ENCODE measurements around the gene PHYHIPL.
"Not testable (repeated sequence)": the region's sequence is repeated elsewhere in the genome, so short reads cannot be mapped to it uniquely, and the experiment has no call there.

The PHYHIPL gene

GRCh38 chr10:59212301-59212798, 35.9 kb downstream of the PHYHIPL start:
- DNase-seq, result no peak

- DNase-seq, result no peak
Observed at GRCh38 chr10:59214160-59214559, 37.7 kb downstream of the PHYHIPL start.

DNA sequence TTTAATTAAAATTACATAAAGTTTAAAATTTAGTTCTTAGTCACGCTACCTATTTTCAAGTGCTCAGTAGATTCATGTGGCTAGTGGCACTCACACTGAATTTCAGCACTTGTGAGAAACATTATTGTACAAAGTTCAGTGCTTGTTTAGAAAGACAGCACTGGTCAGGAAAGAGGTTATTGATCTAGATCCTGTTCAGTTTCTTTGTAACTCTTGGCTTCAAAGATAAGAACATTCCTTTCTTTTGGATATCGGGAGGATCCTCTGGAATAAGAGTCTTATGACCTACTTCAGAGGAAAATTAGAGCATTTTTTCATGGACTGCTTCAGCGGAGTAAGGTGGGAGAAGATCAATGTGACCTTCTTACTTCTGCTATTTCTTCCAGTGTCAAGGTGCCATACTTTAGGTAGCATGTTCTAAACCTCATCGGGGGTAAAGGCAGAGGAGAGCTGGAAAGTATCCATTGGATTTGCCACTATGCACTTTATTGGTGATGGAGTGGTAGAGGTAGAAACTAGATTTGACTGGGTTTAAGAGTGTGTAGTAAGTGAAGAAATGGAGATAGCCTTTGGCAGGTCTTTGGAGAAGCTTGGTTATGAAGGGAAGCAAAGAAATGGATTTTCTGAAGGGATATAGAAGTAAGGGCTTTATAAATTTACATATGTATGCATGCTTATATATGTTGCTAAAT, 39.9 kb downstream of the PHYHIPL start:
- DNase-seq, result no peak

GRCh38 chr10:59222788-59223187, 46.3 kb downstream of the PHYHIPL start:
- no peak for DNase-seq

DNA sequence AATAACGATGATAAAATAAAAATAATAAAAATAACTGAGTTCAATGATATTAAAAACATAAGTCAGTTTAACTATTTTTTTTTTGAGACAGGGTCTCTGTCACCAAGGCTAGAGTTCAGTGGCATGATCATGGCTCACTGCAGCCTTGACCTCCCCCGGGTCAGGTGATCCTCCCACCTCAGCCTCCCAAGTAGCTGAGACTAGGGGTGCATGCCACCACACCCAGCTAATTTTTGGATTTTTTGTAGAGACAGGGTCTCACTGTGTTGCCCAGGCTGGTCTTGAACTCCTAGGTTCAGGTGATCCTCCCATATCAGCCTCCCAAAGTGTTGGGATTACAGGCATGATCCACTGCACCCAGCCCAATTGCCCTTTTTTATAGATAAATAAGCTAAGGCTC, 47.2 kb downstream of the PHYHIPL start:
- not testable (repeated sequence) for DNase-seq

GRCh38 chr10:59225211-59225610, 48.8 kb downstream of the PHYHIPL start:
- no peak for DNase-seq

DNA sequence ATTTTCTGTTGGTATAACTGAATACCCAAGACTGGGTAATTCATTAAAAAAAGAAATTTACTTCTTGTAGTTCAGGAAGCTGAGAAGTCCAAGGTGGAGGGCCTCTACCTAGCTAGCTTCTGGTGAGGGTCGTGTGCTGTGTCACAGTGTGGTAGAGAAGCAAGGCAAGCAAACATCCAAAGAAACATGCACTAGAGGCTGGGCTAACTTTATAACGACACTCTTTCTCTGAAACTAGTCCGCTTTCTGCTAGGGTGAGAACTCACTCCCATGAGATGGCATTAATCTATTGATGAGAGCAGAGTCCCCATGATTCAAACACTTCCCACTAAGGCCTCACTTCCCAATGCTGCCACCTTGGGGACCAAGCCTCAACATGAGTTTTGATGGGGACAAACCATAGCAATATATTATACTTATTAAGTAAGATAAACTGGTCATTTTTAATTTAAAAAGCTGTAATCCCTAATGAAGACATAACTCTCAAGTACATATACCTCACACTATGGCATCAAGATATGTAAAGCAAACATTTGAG, 50.8 kb downstream of the PHYHIPL start:
- DNase-seq, result no peak

DNA sequence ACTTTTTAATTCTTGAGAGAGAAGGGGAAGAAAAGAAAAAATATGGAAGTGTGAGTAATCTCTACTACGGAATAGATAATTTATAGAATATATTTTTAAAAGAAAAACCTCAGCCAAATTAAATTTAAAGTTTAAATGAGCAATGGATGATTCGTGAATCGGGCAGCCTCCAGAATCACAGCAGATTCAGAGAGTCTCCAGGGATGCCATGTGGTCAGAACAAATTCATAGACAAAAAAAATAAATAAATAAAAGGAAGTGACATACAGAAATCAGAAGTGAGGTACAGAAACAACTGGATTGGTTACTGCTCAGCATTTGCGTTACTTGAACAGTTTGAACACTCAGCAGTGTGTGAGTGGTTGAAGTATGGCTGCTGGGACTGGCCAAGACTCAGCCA, 53.0 kb downstream of the PHYHIPL start:
- no peak for DNase-seq

- DNase-seq, result no peak
Observed at GRCh38 chr10:59234194-59234593, 57.8 kb downstream of the PHYHIPL start.

- DNase-seq, result peak; percentile 11
Observed at GRCh38 chr10:59234816-59235429, 58.5 kb downstream of the PHYHIPL start.

- no peak for DNase-seq
Observed at GRCh38 chr10:59236064-59236697, 59.7 kb downstream of the PHYHIPL start.

DNA sequence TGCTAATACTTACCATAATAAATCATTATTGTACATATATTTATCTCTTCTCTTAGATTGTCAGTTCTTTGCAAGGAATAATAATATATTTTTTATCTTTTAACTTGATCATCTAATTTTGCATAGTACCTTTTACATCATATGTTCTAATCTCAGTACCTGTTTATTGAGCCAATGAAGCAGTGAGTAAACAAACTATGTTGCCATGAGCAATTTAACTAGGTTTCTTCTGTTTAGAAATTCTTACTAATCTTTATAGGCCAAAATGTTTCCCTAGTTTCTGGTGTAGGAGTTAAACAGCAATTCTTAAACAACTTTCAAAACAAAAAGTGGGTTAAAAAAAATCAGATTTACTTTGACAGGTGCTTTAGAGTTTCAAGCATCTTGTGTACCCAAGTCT, 61.3 kb downstream of the PHYHIPL start:
- DNase-seq, result no peak

- DNase-seq, result not testable (repeated sequence)
Observed at GRCh38 chr10:59239108-59239507, 62.7 kb downstream of the PHYHIPL start.

- peak; percentile 26 for DNase-seq
Observed at GRCh38 chr10:59240582-59241183, 64.2 kb downstream of the PHYHIPL start.

DNA sequence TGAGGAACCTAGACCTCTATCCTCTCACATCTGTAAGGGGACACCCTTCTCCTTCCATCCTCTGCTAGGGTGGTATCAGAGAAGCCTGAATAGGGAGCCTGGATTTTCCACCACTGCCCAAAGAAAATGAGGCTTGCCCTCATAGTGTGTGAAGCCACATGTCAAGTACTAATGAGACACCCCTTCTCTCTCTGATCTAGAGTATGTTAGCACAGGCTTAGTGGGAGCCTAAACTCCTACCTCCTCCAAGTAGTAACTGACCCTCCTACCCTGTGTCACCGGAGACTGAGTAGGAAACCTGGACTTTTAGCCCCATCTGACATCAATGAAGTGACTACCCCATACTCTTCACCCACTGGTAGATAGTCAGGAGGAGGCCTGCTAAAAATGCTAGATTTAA, 65.6 kb downstream of the PHYHIPL start:
- DNase-seq, result no peak

- DNase-seq, result no peak
Observed at GRCh38 chr10:59242991-59243390, 66.5 kb downstream of the PHYHIPL start.

GRCh38 chr10:59243611-59244195, 67.3 kb downstream of the PHYHIPL start:
- DNase-seq, result no peak

DNA sequence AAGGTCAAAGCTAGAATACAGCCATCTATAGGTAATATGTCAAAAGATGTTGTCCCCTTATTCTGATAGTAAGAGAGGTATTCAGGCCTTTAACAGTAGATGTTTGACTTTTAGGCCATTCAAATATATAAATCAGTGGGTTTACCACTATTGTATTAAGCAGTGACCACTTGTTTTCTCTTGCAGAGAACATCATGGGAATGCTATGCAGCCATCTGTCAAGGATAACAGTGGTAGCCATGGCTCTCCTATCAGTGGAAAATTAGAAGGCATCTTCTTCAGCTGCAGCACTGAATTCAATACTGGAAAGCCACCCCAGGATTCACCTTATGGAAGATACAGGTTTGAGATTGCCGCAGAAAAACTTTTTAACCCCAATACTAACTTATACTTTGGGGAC, 68.4 kb downstream of the PHYHIPL start:
- DNase-seq, result no peak

GRCh38 chr10:59245686-59246085, 69.2 kb downstream of the PHYHIPL start:
- DNase-seq, result no peak

GRCh38 chr10:59252491-59252890, 76.0 kb downstream of the PHYHIPL start:
- no peak for DNase-seq

- DNase-seq, result no peak
Observed at GRCh38 chr10:59255463-59255862, 79.0 kb downstream of the PHYHIPL start.

DNA sequence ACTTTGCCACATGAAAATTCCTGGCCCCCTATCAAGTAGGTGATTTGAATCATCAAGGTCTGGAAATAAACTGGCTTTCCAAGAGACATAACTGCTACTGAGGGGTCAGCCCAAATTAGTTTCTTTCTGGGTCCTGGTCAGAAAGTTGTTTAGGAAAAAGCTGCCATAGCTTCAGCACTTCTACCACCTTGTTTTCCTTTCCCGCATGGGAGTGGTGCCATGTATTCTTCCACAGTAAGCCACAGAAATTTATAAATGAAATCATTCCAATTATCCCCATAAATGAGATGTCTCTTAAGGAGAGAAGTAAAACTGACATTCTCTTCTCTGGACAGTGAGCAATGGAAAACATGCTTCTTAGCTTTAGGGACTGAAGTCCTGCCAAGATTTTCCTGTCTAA, 80.8 kb downstream of the PHYHIPL start:
- no peak for DNase-seq

DNA sequence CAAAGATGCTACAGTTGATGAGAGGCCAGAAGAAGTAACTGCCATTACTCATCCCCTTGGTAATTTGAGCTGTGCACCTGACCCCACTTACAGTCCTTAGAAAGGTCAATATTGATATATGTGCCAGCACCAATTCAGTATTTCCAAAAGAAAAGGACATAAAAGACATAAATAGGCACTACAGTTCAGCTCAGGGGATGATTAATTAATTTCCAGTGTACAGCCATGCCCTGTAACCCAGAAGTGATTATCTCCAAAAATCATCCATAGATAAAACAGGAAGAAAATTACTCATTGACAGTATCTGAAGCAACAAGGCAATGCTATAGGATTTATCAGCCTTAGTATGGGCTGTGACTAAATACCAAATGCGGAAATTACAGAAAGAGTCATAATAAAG, 82.4 kb downstream of the PHYHIPL start:
- no peak for DNase-seq

Data from activated CD4-positive, alpha-beta T cell treated with anti-CD3 and anti-CD28 coated beads, Interleukin-2, Interleukin-6, amounts not matched to agents 100 ng/mL and 50 ng/mL, durations not matched to agents 16 hours and 8 hours (primary cell).